ENCODE results near the gene PBOV1.
"Not testable (repeated sequence)": the region's sequence is repeated elsewhere in the genome, so short reads cannot be mapped to it uniquely, and the experiment has no call there.

PBOV1 gene

DNA sequence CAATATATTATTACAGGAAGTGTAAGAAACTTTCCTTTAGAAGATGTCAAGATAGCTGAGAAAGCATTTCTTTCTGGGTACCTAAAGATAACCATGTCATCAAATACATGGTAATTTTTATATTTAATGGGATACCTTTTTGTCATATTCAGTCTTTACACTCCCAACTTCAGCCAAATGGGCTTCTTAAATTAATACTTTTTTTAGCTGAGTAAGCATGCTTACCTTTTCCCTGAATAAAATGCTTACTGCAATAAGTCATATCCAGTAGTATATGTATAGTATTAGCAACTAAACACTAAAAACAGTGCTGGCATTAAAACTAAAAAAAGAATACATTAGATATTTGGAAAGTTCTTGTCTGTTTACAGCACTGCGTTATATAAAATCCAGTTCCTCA, 17.4 kb upstream of the PBOV1 start:
- no peak for DNase-seq

DNA sequence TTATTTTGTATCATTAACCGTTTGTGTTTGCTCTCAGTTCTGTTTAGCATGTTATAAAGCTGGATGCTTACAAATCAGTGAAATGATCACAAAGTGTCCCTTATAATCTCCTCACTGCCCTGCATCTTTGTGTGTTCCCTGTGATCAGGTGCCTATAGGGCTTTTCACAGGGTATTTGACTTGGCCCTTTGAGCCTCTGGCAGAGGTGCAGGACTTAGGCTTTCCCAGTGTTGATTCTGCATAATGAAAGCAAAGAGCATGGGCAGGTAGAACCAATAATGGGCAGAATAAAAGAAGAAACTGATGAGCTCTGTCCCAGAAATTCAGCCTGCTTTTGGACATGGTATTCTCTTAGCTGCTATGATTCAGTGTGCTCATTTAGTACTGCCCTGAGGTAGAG, 16.9 kb upstream of the PBOV1 start:
- no peak for DNase-seq

DNA sequence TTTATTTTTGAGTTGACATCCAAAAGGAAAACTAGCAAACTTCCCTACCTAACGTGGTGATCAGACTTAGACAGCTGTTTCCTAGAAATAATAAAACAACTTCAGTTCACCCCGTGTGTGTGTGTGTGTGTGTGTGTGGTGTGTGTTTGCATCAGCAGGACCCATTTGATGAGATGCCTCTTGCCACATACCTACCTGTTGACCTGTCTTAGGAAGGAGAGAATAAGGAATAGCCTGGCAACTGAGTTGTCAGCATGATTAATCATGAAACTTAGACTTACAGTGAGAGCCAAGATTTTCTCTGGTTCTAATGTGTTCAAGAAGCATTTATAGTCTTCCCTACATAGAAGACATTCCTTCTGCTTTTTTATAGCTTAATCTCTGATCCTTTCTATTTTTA, 16.1 kb upstream of the PBOV1 start:
- no peak for DNase-seq

DNA sequence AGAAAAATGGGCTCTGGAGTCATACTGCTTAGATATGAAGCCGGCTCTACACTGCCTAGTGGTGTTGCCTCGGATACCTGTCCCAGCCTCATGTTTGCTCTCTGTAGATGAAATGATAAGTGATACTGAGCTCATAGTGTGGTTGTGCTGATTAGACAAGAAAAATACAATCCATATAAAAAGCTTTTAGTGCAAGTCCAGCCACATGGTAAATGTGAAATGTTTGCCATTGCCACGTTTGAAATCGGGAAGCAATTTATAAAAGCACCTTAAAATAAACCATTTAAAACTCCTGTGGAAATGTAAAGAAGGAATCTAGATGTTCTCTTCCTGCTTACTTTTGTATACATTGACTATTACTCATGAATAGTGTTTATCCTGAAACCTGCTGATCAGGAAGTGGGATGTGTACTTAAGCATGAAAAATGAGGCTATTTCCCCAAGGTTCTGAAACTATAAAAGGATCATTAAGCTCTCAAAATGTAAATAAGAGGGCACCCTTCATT, 13.1 kb upstream of the PBOV1 start:
- no peak for DNase-seq

DNA sequence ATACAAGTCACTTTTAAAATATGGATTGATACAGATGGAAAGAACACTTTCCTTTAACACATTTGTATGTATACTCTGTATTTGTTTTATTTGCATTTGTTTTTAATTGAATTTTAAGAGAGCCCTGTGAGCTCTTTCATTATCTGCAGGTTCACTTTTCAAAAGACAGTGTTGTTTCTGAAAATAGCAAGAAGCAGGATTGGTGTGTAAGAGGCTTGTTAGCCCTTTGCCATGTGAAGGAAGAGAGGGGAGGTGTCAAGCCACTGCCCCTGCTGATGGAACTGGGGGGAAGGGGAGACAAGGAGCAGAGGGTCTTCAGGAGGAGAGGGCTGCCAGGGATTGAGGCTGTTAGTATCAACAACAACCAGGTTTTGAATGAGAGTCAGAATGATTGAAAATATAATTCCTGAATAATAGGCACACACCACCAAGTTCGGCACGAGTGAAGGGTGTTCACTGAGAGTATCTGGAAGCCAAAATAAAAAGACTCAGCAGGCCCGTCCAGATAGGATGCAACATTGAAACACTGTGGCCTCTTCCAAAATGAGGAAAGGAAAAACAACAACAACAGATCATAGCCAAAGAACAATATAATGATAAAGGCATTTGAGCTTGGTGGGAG, 12.6 kb upstream of the PBOV1 start:
- no peak for DNase-seq

DNA sequence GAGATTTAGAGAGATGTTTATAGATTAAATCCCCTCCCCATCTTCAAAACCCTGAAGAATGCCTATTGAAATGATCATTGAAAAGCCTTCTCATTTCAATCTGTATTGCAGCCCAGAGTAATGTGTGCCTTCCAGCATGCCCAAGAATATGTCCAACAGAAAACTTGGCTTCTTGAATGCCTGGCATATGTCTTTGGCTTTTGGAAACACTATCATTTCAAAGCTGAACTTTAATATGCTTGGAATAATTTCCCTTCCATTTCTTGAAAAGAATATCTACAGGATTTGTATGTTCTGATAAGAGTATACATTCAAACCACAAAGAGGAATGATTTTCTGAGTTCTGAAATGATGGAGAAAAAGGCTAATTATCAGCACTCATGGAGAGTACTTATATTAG, 11.9 kb upstream of the PBOV1 start:
- DNase-seq: no peak

DNA sequence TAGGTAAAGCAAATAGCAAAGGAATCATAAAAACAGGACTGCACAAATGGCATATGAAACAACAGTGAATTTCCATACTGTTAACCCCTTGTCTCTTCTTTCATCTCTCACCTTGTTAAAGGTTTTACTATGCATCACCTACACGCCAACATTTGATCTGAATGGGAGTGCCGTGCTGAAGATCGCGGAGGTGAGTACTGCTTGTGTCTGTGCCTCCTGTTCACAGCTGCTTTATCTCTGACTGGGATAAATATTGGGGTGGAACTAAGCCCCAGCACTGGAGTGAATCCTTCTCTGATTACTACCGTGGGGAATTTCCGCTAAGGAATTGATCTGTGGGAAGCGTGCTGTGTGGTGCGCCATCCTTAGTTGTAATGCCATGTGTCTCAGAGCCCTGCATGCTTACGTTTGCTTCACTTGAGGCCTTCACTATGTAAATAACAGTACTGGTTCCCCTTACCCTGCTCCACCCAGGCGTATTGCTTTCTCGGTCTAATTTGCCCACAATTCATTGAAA, 11.4 kb upstream of the PBOV1 start:
- no peak for DNase-seq

DNA sequence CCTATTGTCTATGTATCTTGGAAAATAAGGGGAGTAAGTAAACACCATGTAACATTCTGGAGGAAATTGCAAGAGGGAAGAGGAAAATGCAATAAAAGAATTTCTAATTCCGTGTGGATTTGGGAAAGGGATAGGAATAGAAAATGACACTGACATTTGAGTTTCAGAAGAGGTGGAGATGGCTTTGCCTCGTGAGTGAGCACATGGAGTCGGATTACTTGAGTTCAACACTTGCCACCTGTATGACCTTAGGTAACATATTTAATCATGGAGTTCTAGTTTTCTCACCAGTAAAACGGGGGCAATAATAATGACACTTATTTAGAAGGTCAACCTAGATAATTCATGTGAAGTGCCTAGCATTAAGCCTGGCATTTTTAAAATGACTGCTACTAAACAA, 10.8 kb upstream of the PBOV1 start:
- no peak for DNase-seq

DNA sequence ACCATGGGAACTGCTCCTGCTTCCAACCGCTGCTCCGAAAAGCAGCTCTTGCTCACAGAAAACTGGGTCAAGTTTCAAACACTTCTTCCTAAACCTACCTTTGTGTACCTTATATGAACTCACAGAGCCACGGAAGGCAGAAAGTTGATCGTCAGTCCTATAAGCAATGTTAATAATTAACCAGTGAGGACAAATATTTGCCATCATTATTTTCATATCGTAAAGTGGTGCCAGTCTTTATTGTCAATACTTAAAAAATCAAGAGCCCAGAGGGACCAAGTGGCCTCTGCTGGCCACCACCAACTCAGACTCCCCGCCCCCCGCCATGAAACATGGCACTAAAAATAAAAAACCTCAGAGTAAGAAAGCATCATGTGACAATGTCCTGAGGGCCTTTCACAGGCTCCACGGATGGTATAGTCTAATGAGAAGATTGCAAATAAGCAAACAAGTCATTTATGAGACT, 9.1 kb upstream of the PBOV1 start:
- DNase-seq: no peak

DNA sequence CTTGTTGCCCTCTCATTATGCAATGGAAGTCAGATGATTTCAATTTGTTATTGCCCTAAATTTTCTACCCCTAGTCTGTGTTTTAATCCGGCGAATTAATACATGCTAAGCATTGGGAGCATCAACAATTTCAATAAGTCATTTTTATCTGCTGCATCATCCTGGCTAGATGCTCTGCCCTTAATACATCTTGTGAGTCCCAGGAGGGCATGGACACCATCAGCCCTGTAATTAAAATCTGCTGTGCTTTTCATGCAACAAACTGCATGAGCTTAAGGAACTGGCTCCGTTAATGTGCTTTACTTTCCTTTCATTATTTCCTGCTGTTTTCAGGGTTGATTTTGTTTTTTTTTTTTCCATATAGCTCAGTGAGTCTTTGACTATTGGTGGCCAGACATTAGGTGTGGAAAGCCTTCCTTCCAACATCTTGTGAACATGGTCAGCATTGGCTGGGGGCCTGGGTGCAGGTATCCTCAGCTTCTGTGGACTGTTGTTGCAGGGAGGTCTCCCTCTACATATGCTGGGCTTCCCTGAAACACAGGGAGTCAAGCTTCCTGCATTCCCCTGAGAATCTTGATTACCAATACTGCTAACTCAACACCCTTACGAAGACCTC, 8.5 kb upstream of the PBOV1 start:
- DNase-seq: no peak

DNA sequence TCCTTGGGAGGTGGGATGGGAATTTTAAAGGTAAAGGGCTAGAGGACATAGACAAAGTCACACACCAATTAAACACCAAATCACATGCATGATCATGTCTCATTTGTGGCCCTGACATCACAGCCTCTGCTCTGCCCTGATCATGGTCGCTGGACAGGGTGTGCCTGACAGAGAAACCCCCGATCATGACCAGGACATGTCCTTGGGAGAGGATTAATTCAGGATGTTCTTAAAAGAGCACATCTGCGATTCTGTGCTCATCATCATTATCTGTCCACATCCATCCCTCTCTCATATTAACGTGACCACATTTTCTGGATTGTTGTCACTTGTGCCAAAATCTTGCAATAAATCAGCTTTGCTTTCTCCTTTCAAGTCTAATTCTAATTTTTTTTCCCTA, 7.7 kb upstream of the PBOV1 start:
- no peak for DNase-seq

DNA sequence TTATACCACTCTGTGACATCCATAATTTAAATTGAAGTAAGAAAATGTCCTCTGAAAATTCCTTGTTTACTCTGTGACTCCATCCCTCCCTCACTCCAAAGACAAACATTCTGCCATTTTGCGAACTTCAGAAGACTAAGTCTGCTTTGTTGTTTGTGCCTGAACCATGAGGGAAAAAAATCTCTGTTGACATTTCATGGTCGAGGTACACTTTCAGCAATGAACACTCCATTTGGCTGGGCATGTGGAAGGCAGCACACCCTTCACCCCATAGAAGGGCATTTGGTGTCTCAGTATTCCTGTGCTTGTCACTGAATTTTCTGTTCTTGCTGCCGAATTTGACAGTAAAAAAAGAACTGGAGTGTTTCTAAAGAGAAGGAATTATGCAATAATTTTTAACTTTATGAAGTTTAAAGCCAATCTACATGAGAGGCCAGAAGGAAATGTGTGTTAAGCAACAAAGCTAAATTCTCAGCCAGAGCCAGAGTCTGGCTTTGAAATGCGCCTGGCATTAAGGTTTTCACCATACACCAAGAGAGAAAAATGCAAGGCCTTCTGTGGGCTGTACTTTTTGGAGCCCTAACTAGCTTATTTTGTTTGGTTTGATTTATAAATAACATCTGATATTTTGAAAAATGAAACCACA, 4.7 kb upstream of the PBOV1 start:
- no peak for DNase-seq

DNA sequence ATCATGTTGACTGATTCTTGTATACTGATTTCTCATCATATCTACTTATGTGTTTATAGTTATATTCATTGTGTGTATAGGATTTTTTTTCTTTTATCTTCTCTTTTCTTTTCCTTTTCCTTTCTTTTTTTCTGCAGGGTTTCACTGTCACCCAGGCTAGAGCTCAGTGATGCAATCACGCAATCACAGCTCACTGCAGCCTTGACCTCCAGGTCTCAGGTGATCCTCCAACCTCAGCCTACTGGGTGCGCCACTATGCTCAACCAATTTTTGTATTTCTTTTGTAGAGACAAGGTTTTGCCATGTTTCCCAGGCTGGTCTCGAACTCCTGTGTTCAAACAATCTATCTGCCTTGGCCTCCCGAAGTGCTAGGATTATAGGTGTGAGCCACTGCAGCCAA, 1.6 kb upstream of the PBOV1 start:
- DNase-seq: no peak

DNA sequence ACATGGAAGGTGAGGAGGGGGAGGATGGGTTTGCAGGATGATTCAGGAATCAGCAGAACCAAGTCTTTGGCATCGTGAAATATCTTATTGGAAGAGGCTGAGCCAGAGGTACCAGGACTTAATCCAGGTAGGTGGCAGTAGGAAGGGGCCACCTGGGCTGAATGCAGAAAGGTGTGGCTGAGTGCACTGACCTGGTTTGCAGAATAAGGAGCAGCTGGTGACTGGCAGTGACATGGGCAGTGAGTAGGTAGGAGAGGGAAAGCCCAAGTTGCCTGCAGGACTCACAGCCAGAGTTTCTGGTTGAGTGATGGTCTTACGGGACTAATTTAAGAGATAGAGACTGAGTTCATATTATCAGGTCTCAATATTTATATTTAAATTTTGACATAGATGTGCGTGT, 1.1 kb upstream of the PBOV1 start:
- no peak for DNase-seq

DNA sequence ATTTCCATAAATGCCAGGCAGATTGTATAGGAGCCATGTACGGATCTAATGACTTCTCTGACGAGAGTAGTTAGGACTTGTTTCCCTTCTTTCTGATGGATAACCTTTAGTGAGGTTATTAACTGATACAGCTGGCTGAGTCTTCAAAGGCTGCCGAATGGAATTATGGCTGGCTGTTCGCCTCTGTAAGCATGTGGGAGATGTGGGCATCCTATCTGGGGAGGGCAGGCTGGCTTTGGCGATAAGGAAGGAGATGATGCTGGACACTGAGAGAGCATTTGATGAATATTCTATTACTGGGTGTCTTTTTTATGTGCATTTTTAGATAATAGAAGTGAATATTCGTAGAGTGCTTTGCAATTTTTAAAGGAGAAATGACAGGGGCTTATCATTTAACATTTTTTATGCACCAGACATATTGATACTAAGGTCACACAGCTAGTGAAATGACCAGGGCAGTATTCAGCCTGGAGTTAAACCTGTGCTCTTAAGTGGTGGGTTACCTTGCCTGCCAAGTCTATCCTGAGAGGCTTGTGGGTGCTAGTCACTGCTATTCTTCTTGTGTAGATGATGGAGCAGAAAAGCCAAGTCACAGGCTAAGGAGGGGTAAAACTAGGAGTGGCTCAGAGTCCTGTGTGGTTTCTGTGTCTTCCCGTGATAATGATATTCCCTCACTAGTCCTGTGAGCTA, 3.1 kb downstream of the PBOV1 start:
- no peak for DNase-seq

DNA sequence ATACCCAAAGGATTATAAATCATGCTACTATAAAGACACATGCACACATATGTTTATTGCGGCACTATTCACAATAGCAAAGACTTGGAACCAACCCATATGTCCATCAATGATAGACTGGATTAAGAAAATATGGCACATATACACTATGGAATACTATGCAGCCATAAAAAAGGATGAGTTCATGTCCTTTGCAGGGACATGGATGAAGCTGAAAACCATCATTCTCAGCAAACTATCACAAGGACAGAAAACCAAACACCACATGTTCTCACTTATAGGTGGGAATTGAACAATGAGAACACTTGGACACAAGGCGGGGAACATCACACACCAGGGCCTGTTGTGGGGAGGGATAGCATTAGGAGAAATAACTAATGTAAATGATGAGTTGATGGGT, 5.8 kb downstream of the PBOV1 start:
- not testable (repeated sequence) for DNase-seq

DNA sequence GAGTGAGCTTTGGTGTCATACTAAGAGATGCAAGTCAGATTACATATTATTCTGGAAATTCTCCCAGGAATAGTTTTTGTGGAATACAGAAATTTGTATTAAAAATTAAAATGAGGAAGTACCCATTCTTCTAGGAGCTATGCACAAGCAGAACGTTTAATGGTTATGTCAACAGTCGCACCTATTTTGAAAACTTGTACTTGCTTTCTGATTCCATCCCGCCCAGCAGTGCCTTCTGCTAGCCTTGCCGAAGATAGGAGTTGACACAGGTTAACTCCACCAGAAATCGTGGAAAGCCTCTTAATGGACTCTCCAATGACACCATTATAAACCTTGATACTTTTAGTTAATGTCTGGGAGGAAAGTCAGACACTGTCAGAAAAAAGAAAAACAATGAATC, 6.7 kb downstream of the PBOV1 start:
- no peak for DNase-seq

DNA sequence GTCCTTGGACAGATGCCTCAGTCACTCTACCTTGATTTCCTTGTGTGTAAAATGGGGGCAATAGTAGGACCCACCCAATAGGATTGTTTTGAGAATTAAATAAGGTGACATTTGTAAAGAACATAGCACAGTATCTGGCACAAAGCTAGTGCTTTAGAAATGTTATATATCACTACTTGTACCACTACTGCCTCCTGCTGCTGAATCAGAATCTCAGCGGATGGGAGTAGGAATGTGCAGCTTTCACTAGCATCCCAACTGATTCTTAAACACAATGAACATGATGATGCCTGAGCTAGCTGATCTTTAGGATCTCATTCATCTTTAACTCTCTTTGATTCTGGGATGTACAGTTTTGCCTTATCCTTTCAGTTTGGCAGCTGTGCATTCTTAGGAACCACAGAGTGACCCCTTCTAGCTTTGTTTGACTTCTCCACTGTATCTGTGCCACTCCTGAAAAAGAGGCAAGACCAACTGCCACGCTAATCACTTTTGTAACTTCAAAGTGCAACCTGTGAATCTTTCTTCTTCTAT, 7.2 kb downstream of the PBOV1 start:
- DNase-seq: no peak

DNA sequence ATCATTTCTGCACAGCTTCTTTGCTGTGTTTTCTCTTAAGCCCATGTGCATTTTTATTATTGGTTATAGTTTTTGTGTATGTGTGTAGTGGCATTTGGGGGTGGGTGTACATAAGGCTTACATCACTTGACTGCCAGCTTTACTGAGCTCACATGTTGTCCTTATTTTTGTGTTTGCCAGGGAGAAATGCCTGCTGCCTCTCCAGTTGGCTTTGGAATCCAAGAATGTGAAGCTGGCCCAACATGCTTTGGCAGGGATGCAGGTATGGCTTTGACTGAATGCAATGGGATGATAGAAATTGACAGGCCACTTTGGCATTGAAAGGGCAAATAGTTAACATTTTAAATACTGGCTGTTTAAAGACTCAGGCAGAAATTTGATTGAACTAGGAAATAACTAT, 11.4 kb downstream of the PBOV1 start:
- peak; percentile 63 for DNase-seq

DNA sequence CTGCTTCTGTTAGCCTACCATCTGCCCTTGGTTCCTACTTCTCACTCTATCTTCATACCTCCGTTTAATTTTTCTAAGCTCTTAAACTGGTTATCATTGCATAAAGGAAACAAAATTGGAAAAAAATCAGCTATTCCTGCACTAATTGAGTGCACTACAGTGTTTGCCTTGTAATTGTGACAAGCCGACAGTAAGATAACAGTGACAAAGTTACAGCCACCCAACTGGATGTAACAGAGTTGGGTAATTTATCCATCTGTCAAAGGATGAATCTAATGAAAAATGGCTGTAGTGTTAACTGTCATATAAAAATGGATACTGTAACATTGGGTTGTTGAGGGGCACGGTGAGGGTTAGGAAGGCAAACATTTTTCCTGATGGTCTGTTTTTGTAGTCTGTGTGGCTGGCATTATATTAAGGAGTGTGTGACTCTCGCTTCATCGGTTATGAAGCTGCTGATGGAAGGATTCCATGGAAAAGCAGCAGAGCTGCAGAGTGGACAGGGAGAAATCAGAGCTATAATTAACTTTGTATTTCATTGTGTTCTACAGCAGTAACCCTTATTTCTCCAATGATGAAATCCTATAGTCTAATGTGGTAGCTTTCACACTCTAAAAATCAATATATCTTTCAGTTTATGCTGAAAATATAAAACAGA, 12.7 kb downstream of the PBOV1 start:
- no peak for DNase-seq

DNA sequence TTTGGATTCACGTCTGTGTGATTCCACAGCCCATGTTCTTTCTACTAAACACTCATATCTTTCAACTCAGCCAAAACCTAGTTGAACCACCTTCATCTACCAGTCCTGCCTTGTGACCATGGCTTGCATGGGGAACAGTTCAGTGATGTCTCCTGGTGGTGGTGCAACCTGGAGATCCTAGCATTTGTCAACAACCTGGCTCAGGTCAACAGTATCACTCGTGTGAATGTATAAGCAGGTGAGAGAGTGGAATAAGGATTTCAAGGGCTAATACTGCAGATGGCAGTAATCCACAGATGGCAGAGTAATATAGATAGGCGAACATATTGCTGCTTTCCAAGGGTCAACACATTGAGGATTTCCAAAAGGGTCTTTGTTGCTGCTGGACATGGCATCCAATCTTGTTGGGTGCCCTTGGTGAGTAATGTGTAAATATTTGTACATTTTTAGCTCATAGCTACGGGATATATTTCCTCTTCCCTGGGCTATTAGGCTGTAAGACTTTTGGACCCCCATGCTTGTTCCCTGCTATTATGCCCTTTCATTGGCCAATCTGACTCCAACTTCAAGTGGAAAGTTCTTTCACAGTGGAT, 13.4 kb downstream of the PBOV1 start:
- DNase-seq: no peak

DNA sequence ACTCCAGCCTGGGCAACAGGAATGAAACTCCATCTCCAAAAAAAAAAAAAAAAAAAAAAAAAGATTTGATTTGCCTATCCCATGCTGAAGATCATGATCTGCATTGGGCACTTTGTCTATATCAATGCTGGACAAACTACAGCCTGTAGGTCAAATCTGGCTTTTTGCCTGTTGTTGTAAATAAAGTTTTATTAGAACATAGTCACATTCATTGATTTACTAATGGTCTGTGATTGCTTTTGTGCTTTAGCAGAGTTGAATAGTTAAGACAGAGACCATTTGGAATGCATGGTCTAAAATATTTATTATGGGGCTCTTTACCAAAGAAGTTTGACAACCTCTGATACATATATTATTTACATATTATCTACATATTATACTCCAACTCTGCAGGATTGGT, 14.0 kb downstream of the PBOV1 start:
- DNase-seq: no peak

Measured in NCI-H446 treated with DMSO at 0.1 percent for 48 hours (cell line).